T47D (cell line): Measurements from ENCODE around the gene MSRB2.

ENCODE experiments used
- DNase-seq, 2 experiments: peaks; one replicate each; pipeline versions ENCODE4 v3.0.0 to v3.0.0-alpha.2; 2011 to 2012; ENCODE audit warnings: low read depth in 1 of 2, low spot score in 1 of 2
- JUND ChIP-seq: IDR thresholded peaks from 2 replicates; pipeline ENCODE4 v1.6.1; 2012; ENCODE audit warnings: low read depth
- in situ Hi-C: cut with HindIII; loops from 2 replicates; pipeline ENCODE4 v1.10.0; 2016; ENCODE audit warnings: low sequenced_read_pairs, low pct_unique_long_range_greater_than_20kb

The MSRB2 gene

GRCh38 chr10:23095404-23095965 is at the start of gene MSRB2:
Gene MSRB2 (plus strand): TSS chr10:23095579. CDS start chr10:23095609, 30 bp downstream.
- in situ Hi-C loops = no loop called here
- peak; percentile 84 to 95 for DNase-seq
- no peak for TF ChIP-seq JUND

- in situ Hi-C loops = no loop called here
- DNase-seq = no peak
- no peak for TF ChIP-seq JUND
Observed at GRCh38 chr10:23046027-23046426, 49.4 kb upstream of the MSRB2 start.

DNA sequence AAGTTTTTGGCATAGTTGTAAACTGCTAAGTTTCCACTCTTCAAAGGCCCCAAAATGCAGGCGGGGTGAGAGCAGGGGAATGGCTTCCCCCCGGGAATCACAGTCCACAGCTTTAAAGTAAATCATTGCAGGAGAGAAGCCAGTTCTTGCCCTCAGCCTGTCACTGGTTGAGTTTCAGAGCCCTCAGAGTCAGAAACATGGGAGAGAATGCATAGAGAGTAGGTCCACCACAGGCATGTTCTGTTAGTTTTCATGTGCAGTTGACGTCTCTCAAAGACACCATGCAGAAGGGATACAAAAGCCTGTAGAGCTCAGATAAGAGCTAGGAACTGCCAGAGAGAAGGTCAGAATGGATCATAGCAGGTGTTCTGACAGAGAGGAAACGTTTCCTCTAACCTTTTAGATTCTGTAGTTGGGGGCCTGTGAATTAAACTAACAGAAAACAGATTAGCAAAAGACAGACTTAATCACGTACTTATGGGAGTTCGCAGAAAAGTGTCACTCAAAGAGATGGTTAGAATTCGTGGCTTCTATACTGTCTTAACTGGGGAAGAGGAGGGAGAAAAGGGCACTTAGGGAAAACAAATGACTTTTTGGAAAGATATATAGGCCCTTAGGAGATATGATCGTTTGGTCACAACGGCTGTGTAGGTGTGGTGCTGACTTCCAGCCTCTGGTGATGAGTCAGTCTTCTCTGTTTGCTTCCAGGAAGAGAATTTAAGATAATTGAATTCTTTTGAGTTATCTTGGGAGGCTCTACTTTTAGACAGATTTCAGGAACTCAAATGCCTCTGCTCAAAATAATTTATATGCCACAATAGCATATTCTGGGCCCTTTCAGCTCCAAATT is 48.0 kb upstream of the MSRB2 start:
- in situ Hi-C loops = no loop called here
- DNase-seq = no peak
- TF ChIP-seq JUND = no peak

DNA sequence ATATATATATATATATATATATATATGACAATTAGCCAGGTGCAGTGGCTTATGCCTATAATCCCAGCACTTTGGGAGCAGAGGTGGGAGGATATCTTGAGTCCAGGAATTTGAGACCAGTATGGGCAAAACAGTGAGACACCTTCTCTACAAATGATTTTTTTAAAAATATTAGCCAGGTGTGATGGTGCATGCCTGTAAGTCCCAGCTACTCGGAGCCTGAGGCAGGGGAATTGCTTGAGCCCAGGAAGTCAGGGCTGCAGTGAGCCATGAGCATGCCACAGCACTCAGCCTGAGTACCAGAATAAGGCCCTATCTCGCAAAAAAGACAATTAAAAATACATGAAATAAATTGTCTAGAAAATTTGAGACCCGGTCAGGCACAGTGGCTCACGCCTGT is 47.2 kb upstream of the MSRB2 start:
- in situ Hi-C loops = no loop called here
- no peak for DNase-seq
- no peak for TF ChIP-seq JUND

- DNase-seq = no peak
- TF ChIP-seq JUND = no peak
Observed at GRCh38 chr10:23051278-23051677, 44.1 kb upstream of the MSRB2 start.

GRCh38 chr10:23051855-23052331 is 43.5 kb upstream of the MSRB2 start:
- in situ Hi-C loops = no loop called here
- no peak for TF ChIP-seq JUND

More at GRCh38 chr10:23051278-23051677, 44.1 kb upstream of the MSRB2 start:
- in situ Hi-C loops = no loop called here

DNA sequence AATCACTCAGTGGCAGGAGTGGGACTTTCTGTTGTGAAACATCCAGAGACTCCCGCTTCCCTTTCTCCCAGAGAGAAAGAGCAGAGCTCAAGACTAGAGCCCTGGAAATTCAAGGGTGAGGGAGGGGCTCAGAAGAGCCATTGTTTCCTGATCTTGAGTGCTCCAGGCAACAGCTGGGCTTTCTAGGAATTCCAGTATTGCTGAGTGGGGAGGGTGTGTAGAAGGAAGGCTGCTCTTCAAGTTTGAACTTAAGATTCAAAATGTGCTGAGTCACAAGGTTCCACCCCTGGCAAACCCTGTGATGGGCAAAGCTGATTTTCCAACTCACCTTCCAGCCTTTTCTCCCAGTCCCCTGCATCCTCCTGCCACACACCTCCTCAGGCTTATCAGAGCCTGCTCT is 42.3 kb upstream of the MSRB2 start:
- peak in 1 of 2 experiments; percentile 51 for DNase-seq
- in situ Hi-C loops = no loop called here
- TF ChIP-seq JUND = no peak

More at GRCh38 chr10:23051855-23052331, 43.5 kb upstream of the MSRB2 start:
- no peak for DNase-seq

DNA sequence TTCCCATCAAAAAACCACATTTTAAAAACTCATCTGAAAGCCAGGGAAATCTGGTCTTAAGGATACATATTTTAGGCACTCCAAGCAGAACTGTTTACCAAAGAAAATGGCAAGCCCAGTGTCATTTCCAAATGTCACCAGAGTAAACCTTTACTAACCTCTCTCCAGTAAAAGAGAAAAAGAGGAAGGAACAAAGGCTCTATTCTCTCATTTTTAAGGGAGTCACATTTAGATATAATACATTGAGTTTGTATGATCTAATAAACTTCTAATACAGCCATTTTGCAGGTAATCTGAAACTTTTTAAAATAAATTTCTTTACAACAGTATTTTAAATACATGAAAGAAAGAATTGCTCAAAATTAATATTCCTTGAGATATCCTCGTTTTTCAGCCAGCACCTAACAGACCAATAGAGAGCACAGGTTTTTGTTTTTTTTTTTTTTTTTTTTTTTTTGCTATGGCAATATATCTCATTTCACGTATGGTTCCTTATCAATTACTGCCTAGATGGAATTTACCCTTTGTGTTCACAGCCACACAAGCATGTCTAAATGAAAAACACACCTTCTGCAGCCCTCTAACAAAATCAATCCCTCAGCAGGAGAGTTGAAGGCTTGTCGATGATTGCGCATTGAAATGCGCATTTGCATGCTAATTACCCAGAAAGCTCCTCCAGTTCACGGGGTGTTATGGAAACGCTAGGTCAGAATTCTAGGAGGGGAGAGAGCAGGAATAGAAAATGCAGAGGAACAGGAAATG is 39.8 kb upstream of the MSRB2 start:
- in situ Hi-C loops = no loop called here
- no peak for TF ChIP-seq JUND
- no peak for DNase-seq

DNA sequence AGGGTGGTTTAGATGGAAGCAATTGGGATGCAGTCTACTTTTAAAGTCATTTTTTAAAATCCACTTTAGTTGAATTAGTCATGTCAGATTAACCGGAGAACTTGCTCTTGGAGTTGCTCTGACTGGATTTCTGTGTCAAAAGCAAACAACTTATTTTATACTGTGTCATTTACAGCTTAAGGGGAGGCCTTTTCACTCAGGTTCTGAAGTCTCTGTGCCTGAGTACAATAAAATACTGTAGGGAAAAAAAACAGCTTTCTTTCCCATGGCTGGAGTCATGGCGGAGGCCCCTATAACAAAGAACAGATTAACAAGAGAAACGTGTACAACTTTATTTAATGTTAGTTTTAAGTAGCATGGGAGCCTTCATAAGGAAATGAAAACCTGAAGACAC is 39.2 kb upstream of the MSRB2 start:
- in situ Hi-C loops = no loop called here
- DNase-seq = no peak
- TF ChIP-seq JUND = no peak

DNA sequence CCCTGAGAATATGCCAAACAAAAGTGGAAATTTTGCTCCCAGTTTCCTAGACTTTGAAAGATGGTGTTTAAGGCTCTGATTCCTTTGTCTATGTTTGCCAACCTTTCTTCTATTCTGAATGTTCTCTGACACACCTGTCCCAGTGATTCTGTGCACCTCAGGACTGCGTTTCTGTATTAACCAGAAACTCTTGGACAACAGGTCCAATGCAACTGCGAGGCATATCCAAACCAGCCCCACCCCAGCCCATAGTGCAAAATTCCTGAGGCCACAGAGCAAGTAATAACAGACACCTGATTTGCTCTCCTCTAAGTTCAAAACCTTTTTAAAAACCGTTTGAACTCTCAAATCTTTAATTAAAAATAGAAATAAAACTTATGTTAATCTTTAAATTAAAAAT is 37.0 kb upstream of the MSRB2 start:
- in situ Hi-C loops = no loop called here
- no peak for DNase-seq
- TF ChIP-seq JUND = no peak

- TF ChIP-seq JUND = no peak
- DNase-seq = no peak
- in situ Hi-C loops = no loop called here
Observed at GRCh38 chr10:23060918-23061317, 34.5 kb upstream of the MSRB2 start.

DNA sequence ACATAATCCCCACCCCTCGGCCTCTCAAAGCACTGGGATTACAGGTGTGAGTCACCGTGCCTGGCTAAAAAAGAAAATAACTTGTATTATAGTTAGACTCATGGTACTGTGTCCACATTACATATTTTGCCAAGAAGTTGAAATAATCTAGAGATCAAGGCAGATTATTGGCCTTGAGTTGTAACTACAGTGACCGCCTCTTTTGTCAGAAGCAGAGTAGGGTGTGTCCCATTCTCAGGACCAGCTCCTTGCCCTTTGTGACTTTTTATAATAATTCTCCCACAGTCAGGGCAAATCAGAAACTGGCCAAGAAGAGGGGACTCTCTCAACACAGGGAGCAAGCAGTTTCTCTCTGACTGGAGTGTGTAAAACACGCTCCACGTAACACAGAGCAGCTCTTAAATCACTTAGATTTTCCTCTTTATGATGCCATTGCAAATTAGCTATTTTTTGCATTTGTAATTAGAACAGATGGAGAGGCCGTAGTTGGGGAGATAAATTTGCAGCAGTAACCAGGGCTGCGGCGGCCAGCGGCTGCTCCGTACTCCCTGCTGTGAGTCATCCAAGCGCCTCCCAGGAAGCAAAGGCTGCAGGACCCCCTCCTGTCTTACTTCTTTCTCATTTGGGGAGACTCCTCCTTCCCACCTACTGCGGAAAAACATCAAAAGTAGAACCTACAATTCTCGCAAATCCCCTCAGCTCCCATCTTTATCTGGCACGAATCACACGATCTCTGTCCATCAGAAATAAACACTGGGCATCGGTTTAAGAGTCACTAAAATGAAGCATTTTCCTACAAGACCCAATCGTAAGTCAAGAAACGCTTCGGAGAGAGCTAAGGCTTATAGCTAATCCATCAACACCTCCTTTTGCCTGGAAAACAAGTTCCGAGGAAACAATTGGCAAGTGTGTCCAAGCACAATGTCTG is 32.1 kb upstream of the MSRB2 start:
- no peak for DNase-seq
- in situ Hi-C loops = no loop called here
- no peak for TF ChIP-seq JUND
